ENCODE data around the gene TEKTIP1. TPM values are rescaled to one million over a fixed set of nuclear protein-coding genes. Genes with fewer than 3 reads are reported as not detected.

Gene TEKTIP1
- total and polyA plus RNA-seq, 10 of the 15 experiments (the other 5 are each of a cell fraction or from before 2014, with no cell fraction given) = 0.18 to 2.6 (median 0.60) TPM; not detected in 5

- ATAC-seq (no peak), DNase-seq (ENCODE audit: low read depth, low spot score) (no peak), FAIRE-seq (no peak)
- CTCF ChIA-PET = no interaction called here
- in situ Hi-C loops (cut with MboI) (no loop called here), intact Hi-C loops (cut with micrococcal nuclease; ENCODE audit: unreplicated experiment) (no loop called here)
- Histone ChIP-seq H3K36me3 (ENCODE audit: control insufficient read depth in 2 of 2, insufficient read depth in 2 of 2, low read length in 1 of 2) (peaks cover 5 to 42% of the 10 kb centered on the region in 2 experiments; a peak in 3 of 4 replicates), H3K9me3 (replicated peaks; ENCODE audit: control insufficient read depth, insufficient read depth, low read length) (no peaks in the 10 kb centered on the region), H3K9ac (ENCODE audit: control insufficient read depth, insufficient read depth, low read length) (no peak overlapping the region), H3K27me3 (replicated peaks in 1 of 2; ENCODE audit: control insufficient read depth in 2 of 2, insufficient read depth in 2 of 2, low read length in 1 of 2) (no peaks in the 10 kb centered on the region), H3K27ac (ENCODE audit: control insufficient read depth, insufficient read depth) (no peak overlapping the region), H4K20me1 (ENCODE audit: control insufficient read depth, insufficient read depth) (no peaks in the 10 kb centered on the region), H3K4me1 (ENCODE audit: control insufficient read depth, insufficient read depth, low read length) (no peaks in the 10 kb centered on the region), H2AFZ (ENCODE audit: control insufficient read depth, low read depth, low read length) (no peak overlapping the region), H3K4me3 (no peak overlapping the region), H3K79me2 (ENCODE audit: control insufficient read depth, insufficient read depth, low read length) (peaks cover 3% of the 10 kb centered on the region), H3K4me2 (ENCODE audit: control insufficient read depth, insufficient read depth) (no peak overlapping the region)
- RAD21 ChIA-PET (ENCODE audit: unreplicated experiment) = no interaction called here
- TF ChIP-seq MTA2 (IDR thresholded peaks at IDR 0.05; ENCODE audit: low read depth) = no peak
- TF ChIP-seq USF1 (IDR thresholded peaks at IDR 0.05; ENCODE audit: borderline replicate concordance, extremely low read length, insufficient read depth, low read depth, low read length) = no peak
- TF ChIP-seq JUND (IDR thresholded peaks at IDR 0.05; ENCODE audit: low read depth, low read length) = no peak
- TF ChIP-seq FOS (IDR thresholded peaks at IDR 0.05; ENCODE audit: borderline replicate concordance, extremely low read depth, insufficient read length) = no peak
- TF ChIP-seq EED (IDR thresholded peaks at IDR 0.05; ENCODE audit: low read depth) = no peak
- TF ChIP-seq NFIC (IDR thresholded peaks at IDR 0.05; ENCODE audit: low read depth, low read length) = no peak
- TF ChIP-seq ZNF622 (IDR thresholded peaks at IDR 0.05) = no peak
- TF ChIP-seq GABPA (IDR thresholded peaks at IDR 0.05; ENCODE audit: low read depth) = no peak
- TF ChIP-seq POLR2A (IDR thresholded peaks at IDR 0.05; ENCODE audit: low read depth, low read length) = no peak
- no peak for TF ChIP-seq NFYB (IDR thresholded peaks at IDR 0.05; ENCODE audit: insufficient read depth, low read depth, low read length)
- no peak for TF ChIP-seq NBN (IDR thresholded peaks at IDR 0.05)
- no peak for TF ChIP-seq RBBP5 (conservative IDR thresholded peaks at IDR 0.05)
- no peak for TF ChIP-seq GATAD2B (conservative IDR thresholded peaks at IDR 0.05; ENCODE audit: low read depth)
- SMC1A ChIA-PET (ENCODE audit: uncharacterized antibody, unreplicated experiment) = no interaction called here
- no TSS peak for BruUV-seq (replicated peaks)
- POLR2A ChIA-PET = no interaction called here
- WGBS (ENCODE audit: insufficient coverage, insufficient replicate concordance, low lambda C conversion rate, missing lambda C conversion rate) = 98% methylated on average over 37 of the region's 40 CpGs
These were observed 16.3 kb upstream of the TEKTIP1 start for GRCh38 chr19:3522421-3523360.
